Adrenal gland (tissue), 12 donors: ENCODE results near the gene ARL4D. TPM values are rescaled to one million over a fixed set of nuclear protein-coding genes. Genes with fewer than 3 reads are reported as not detected.
"Not testable (repeated sequence)": the region's sequence is repeated elsewhere in the genome, so short reads cannot be mapped to it uniquely, and the experiment has no call there.

Experiments used
- DNase-seq, 7 donors: peaks; one replicate each; pipeline ENCODE4 v3.0.0-alpha.2; 2019 to 2020
- H3K27ac ChIP-seq, 5 donors: fragments of 200-600 bp; sonication (generic) in 4 of 5; 1 replicate in 3 of 5; 2 replicates in 2 of 5; pipeline versions ENCODE4 v1.5.1 to v1.8.0; 2016 to 2020; ENCODE audit warnings: mild to moderate bottlenecking in 1 of 5
- H3K27me3 ChIP-seq: fragments of 200-600 bp; 2 replicates; pipeline ENCODE4 v1.8.0; 2021
- H3K36me3 ChIP-seq, 2 donors: fragments of 200-600 bp; replicated peaks in 1 of 2; 1 replicate in 1 of 2; 2 replicates in 1 of 2; pipeline versions ENCODE4 v1.5.1 to v1.8.0; 2018 to 2022
- H3K4me1 ChIP-seq, 2 donors: fragments of 200-600 bp; replicated peaks in 1 of 2; 1 replicate in 1 of 2; 2 replicates in 1 of 2; pipeline versions ENCODE4 v1.5.1 to v1.8.0; 2018 to 2021
- H3K4me3 ChIP-seq, 4 donors: fragments of 200-600 bp; sonication (generic) in 3 of 4; one replicate each; pipeline ENCODE4 v1.5.1; 2016 to 2018
- H3K9me3 ChIP-seq, 3 donors: fragments of 200-600 bp; sonication (generic) in 1 of 3; replicated peaks in 1 of 3; 1 replicate in 2 of 3; 2 replicates in 1 of 3; pipeline versions ENCODE4 v1.5.1 to v1.8.0; 2016 to 2021
- POLR2A ChIP-seq, 2 donors: fragments of 450-650 bp; IDR thresholded peaks; one replicate each; pipeline ENCODE4 v1.6.1; 2017; ENCODE audit warnings: antibody characterized with exemption in 2 of 2, mild to moderate bottlenecking in 2 of 2, moderate library complexity in 1 of 2
- WGBS, 4 donors: extraction: QIAGEN DNeasy Blood & Tissue Kit in 2 of 4; methylation state at CpG; one replicate each; pipeline versions ENCODE4 v1.1.5 to v1.1.7; 2013 to 2017; 5-methylcytosine and 5-hydroxymethylcytosine counted together
- intact Hi-C, 2 donors: fragments of 100-400 bp; cut with DNase I; formaldehyde crosslinking; loops; one replicate each; pipeline versions ENCODE4 v1.14.1 to v1.15.0; 2022 to 2023
- polyA plus RNA-seq, 3 donors: library from polyadenylated mRNA; stranded (reverse); fragments of 200-250 nt in 2 of 3; fragments of 350-450 nt in 1 of 3; fragmentation: Illumina TruSeq in 1 of 3; extraction: RNeasy Lipid Tissue Mini Kit (QIAGEN cat#74804) in 1 of 3; gene quantifications; one replicate each; pipeline ENCODE4 v1.2.3, GENCODE V29; 2013 to 2014
- total RNA-seq, 9 donors: library from RNA; depleted of rRNA in 4 of 9; stranded (reverse); fragments of >200 nt in 4 of 9; fragments of 120-200 nt in 1 of 9; fragmentation: NEBNext Ultra II Directional in 1 of 9; extraction: Animal tissue kit (Norgen Biotek cat#: 25700) in 1 of 9; gene quantifications; one replicate each; pipeline versions ENCODE4 v1.1.0 to v1.2.4, GENCODE V29; 2013 to 2023
- TF ChIP-seq, protein P1 (sequence below), 6 experiments: fragments of 450-650 bp in 4 of 6; fragments of 200-600 bp in 2 of 6; sonication (generic) in 1 of 6; IDR thresholded peaks; 1 replicate in 5 of 6; 2 replicates in 1 of 6; pipeline versions ENCODE4 v1.5.1 to v1.8.0; 2016 to 2021; ENCODE audit warnings: antibody characterized with exemption in 6 of 6, mild to moderate bottlenecking in 2 of 6, moderate library complexity in 1 of 6
- donor health status: healthy with polysubstance abuse.
- donor health status: Bipolar disorder and iron deficiency.
- donor health status: DM: yes; HTN: yes; CAD: no.
- donor health status: DM: no; HTN: no; CAD: no.
- donor health status: DM: no; HTN: no; CAD: no.
- donor health status: DM: yes; HTN: yes; CAD: no.

ARL4D gene
- total and polyA plus RNA-seq, 12 donors: 2.4 to 9.0 (median 5.7) TPM

DNA sequence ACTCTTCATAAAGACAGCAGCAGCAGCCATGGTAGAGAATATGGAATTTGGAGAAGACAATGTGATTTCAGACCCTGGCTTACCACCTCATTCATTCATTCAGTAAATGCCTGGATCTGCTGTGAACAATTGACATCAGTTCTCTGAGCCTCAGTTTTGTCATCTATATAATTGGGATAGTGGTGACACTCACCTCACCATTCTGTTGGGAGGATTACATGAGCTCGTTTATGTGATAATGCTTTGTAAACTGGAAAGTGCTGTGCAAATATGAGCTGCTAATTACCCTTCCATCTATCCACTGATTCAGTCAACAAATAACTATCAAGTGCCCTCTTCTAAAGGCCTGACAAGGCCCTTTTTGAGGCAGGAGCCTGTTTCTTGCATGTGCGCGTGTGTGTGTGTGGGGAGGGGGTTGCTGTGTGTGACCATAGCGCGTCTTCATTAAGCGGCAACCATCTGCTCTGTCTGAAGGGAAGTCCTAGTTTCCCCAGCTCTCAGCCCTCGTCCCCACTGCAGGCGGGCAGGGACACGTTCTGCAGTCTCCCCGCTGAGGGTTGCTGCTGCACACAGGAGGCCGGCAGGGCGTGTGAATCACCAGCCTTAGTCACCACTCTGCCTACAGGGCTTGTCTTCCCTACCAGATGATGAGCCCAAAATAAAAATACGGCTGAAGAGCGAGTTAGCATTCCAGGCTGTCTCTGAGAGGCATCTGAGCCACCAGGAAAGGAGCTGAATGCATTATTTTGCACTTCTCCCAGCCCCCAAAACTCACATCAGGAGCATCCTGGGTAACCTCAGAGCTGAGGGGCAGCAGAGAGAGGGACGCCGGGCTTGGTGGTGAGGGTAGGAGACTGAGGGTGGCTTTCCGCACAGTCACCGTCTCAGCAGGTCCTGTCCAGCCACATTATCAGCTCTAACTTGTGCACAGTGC lies 19.9 kb downstream of the ARL4D start:
- Histone ChIP-seq H3K4me3 (no peak overlapping the region), H3K9me3 (no peaks in the 10 kb centered on the region), H3K27me3 (no peaks in the 10 kb centered on the region), H3K36me3 (no peaks in the 10 kb centered on the region), H3K4me1 (peaks cover 0 to 16% of the 10 kb centered on the region in 2 donors), H3K27ac (peak overlapping the region in 2 of 5 donors; percentile 48 to 59)
- intact Hi-C loops: no loop called here
- 45 to 73% (median 52%) methylated on average over 9 to 18 of the region's 18 CpGs for WGBS, 4 donors
- TF ChIP-seq, protein P1, sequence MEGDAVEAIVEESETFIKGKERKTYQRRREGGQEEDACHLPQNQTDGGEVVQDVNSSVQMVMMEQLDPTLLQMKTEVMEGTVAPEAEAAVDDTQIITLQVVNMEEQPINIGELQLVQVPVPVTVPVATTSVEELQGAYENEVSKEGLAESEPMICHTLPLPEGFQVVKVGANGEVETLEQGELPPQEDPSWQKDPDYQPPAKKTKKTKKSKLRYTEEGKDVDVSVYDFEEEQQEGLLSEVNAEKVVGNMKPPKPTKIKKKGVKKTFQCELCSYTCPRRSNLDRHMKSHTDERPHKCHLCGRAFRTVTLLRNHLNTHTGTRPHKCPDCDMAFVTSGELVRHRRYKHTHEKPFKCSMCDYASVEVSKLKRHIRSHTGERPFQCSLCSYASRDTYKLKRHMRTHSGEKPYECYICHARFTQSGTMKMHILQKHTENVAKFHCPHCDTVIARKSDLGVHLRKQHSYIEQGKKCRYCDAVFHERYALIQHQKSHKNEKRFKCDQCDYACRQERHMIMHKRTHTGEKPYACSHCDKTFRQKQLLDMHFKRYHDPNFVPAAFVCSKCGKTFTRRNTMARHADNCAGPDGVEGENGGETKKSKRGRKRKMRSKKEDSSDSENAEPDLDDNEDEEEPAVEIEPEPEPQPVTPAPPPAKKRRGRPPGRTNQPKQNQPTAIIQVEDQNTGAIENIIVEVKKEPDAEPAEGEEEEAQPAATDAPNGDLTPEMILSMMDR (IDR thresholded peaks at IDR 0.05): no peak
- peak in 1 of 2 donors; percentile 35 for TF ChIP-seq POLR2A (IDR thresholded peaks at IDR 0.05)
- DNase-seq: peak; percentile 62 to 86 (median 79)

GRCh38 chr17:43419375-43419882 lies 20.6 kb downstream of the ARL4D start:
- peak overlapping the region in 2 of 5 donors; percentile 15 to 59 for H3K27ac ChIP-seq
- H3K36me3 ChIP-seq, H3K27me3 ChIP-seq, intact Hi-C loops, H3K4me3 ChIP-seq, H3K9me3 ChIP-seq, DNase-seq: not testable (repeated sequence)
- WGBS, 4 donors: 89 to 97% (median 93%) methylated on average over 17 of the region's 17 CpGs
- H3K4me1 ChIP-seq: peaks cover 0 to 16% of the 10 kb centered on the region in 2 donors

- Histone ChIP-seq H3K36me3 (no peaks in the 10 kb centered on the region), H3K4me3 (no peak overlapping the region), H3K27me3 (no peaks in the 10 kb centered on the region), H3K27ac (no peak overlapping the region), H3K9me3 (no peaks in the 10 kb centered on the region), H3K4me1 (peaks cover 0 to 4% of the 10 kb centered on the region in 2 donors)
- DNase-seq: no peak
- 70 to 82% (median 77%) methylated on average over 6 of the region's 6 CpGs for WGBS, 4 donors
- TF ChIP-seq, protein P1 (IDR thresholded peaks at IDR 0.05): no peak
- no peak for TF ChIP-seq POLR2A (IDR thresholded peaks at IDR 0.05)
- intact Hi-C loops: no loop called here
These were observed 25.1 kb downstream of the ARL4D start for GRCh38 chr17:43423777-43424455.

- Histone ChIP-seq H3K27ac (no peak overlapping the region), H3K4me3 (no peak overlapping the region), H3K27me3 (no peaks in the 10 kb centered on the region), H3K4me1 (peaks cover 0 to 10% of the 10 kb centered on the region in 2 donors), H3K9me3 (no peaks in the 10 kb centered on the region), H3K36me3 (no peaks in the 10 kb centered on the region)
- 76 to 81% (median 77%) methylated on average over 7 to 9 of the region's 9 CpGs for WGBS, 4 donors
- TF ChIP-seq, protein P1 (IDR thresholded peaks at IDR 0.05): no peak
- TF ChIP-seq POLR2A (IDR thresholded peaks at IDR 0.05): no peak
- intact Hi-C loops: no loop called here
- DNase-seq: no peak
These were observed 28.7 kb downstream of the ARL4D start for GRCh38 chr17:43427362-43428043.
